Parathyroid adenoma (tissue), 2 donors: Measurements from ENCODE around the gene ATXN10.

ENCODE experiments used
- H2AFZ ChIP-seq: fragments of 300-600 bp; sonication (generic); one replicate; pipeline ENCODE4 v1.7.0; 2017; ENCODE audit warnings: antibody characterized with exemption, mild to moderate bottlenecking
- H3K27ac ChIP-seq: fragments of 300-600 bp; sonication (generic); one replicate; pipeline ENCODE4 v1.7.0; 2017
- H3K27me3 ChIP-seq: fragments of 300-600 bp; sonication (generic); one replicate; pipeline ENCODE4 v1.7.0; 2017; ENCODE audit warnings: low read length; ENCODE audit not compliant: control insufficient read depth, insufficient read depth
- H3K36me3 ChIP-seq: fragments of 300-600 bp; sonication (generic); one replicate; pipeline ENCODE4 v1.7.0; 2017; ENCODE audit warnings: low read length; ENCODE audit not compliant: control insufficient read depth, insufficient read depth
- H3K4me1 ChIP-seq: fragments of 300-600 bp; sonication (generic); one replicate; pipeline ENCODE4 v1.7.0; 2017; ENCODE audit warnings: control low read depth
- H3K4me2 ChIP-seq: fragments of 300-600 bp; sonication (generic); one replicate; pipeline ENCODE4 v1.7.0; 2017; ENCODE audit warnings: low read length
- H3K4me3 ChIP-seq: fragments of 300-600 bp; sonication (generic); one replicate; pipeline ENCODE4 v1.7.0; 2017; ENCODE audit warnings: low read depth, low read length
- H3K79me2 ChIP-seq: fragments of 300-600 bp; sonication (generic); one replicate; pipeline ENCODE4 v1.7.0; 2017; ENCODE audit warnings: control low read depth
- H3K9ac ChIP-seq: fragments of 300-600 bp; sonication (generic); one replicate; pipeline ENCODE4 v1.7.0; 2017; ENCODE audit warnings: mild to moderate bottlenecking
- H3K9me3 ChIP-seq: fragments of 300-600 bp; sonication (generic); one replicate; pipeline ENCODE4 v1.7.0; 2017; ENCODE audit warnings: low read length; ENCODE audit not compliant: control insufficient read depth
- TF ChIP-seq, protein P1 (sequence below): fragments of 300-600 bp; sonication (generic); IDR thresholded peaks from one replicate; pipeline ENCODE4 v1.7.0; 2017; ENCODE audit warnings: antibody characterized with exemption, mild to moderate bottlenecking
- donor health status: primary hyperparathyroidism.

The ATXN10 gene

DNA sequence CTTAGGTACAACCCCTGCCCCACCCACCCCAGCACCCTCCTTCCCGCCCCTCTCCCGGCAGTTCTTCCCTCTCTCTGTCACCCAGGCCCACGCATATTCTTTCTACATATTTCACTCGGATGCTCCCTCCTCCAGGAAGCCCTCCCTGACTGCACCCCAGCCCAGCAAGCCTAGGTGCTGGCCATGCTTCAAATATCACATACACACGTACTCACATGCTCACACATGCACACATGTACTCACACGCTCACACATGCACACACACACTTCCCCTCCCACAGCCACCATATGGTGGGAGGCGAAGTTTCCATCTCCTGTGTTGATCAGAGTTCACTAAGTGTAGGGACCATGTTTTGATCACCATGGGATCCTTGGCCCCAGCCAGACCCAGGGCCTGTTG, 214.9 kb downstream of the ATXN10 start:
- Histone ChIP-seq H3K4me3 (no peak overlapping the region), H2AFZ (no peak overlapping the region), H3K4me1 (no peaks in the 10 kb centered on the region), H3K9ac (no peak overlapping the region), H3K9me3 (no peaks in the 10 kb centered on the region), H3K27me3 (no peaks in the 10 kb centered on the region), H3K4me2 (no peak overlapping the region), H3K36me3 (no peaks in the 10 kb centered on the region), H3K79me2 (no peaks in the 10 kb centered on the region), H3K27ac (no peak overlapping the region)
- TF ChIP-seq, protein P1, sequence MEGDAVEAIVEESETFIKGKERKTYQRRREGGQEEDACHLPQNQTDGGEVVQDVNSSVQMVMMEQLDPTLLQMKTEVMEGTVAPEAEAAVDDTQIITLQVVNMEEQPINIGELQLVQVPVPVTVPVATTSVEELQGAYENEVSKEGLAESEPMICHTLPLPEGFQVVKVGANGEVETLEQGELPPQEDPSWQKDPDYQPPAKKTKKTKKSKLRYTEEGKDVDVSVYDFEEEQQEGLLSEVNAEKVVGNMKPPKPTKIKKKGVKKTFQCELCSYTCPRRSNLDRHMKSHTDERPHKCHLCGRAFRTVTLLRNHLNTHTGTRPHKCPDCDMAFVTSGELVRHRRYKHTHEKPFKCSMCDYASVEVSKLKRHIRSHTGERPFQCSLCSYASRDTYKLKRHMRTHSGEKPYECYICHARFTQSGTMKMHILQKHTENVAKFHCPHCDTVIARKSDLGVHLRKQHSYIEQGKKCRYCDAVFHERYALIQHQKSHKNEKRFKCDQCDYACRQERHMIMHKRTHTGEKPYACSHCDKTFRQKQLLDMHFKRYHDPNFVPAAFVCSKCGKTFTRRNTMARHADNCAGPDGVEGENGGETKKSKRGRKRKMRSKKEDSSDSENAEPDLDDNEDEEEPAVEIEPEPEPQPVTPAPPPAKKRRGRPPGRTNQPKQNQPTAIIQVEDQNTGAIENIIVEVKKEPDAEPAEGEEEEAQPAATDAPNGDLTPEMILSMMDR: no peak

GRCh38 chr22:45887202-45888131, 215.8 kb downstream of the ATXN10 start:
- Histone ChIP-seq H3K9ac (no peak overlapping the region), H2AFZ (no peak overlapping the region), H3K27me3 (no peaks in the 10 kb centered on the region), H3K9me3 (no peaks in the 10 kb centered on the region), H3K4me2 (no peak overlapping the region), H3K4me3 (no peak overlapping the region), H3K27ac (no peak overlapping the region), H3K4me1 (no peaks in the 10 kb centered on the region), H3K79me2 (no peaks in the 10 kb centered on the region), H3K36me3 (no peaks in the 10 kb centered on the region)
- TF ChIP-seq, protein P1: no peak

DNA sequence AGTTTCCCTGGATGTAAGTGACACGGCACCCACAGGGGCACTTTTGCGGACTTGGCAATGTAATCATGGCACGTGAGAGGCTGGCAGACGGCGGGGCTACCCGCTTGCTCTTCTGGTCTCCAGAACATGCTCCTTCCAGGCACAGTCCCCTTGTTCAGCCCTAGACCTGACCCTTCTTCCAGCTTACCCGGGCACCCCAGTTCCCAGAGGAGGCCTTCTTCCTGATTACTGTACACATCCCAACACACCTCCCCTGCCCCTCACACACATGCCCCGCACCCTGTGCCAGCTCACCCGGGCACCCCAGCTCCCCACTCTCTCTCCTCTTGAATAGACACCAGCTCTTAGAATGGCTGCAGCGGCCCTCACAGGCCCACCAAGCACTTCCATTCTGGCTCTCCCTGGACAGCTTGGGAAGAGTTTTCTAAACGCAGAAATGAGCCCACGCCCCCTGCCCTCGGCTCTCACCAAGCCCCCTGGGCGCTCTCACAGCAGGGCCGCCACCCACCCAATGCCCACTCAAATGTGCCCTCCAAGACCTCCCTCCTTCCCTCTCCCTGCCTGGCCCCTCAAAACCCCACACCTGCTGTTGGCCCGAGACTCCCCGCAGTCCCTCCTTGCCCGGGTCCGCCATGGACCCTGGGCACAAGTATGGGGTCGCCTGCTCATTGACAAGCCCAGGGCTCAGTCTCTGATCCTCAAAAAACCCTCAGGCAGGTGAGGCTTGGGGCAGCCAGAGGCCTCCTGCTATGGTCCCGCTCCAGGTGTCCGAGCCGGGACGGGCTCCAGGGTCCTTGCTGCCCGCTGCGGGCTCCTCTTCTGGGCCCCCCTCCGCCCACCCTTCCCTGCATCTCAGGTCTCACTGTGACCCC, 216.8 kb downstream of the ATXN10 start:
- no peak overlapping the region for H2AFZ ChIP-seq
- no peak overlapping the region for H3K4me3 ChIP-seq
- H3K27me3 ChIP-seq: no peaks in the 10 kb centered on the region
- H3K4me2 ChIP-seq: no peak overlapping the region
- TF ChIP-seq, protein P1: no peak
- H3K9me3 ChIP-seq: no peaks in the 10 kb centered on the region
- H3K79me2 ChIP-seq: no peaks in the 10 kb centered on the region
- no peaks in the 10 kb centered on the region for H3K4me1 ChIP-seq
- no peaks in the 10 kb centered on the region for H3K36me3 ChIP-seq
- H3K27ac ChIP-seq: no peak overlapping the region
- no peak overlapping the region for H3K9ac ChIP-seq

DNA sequence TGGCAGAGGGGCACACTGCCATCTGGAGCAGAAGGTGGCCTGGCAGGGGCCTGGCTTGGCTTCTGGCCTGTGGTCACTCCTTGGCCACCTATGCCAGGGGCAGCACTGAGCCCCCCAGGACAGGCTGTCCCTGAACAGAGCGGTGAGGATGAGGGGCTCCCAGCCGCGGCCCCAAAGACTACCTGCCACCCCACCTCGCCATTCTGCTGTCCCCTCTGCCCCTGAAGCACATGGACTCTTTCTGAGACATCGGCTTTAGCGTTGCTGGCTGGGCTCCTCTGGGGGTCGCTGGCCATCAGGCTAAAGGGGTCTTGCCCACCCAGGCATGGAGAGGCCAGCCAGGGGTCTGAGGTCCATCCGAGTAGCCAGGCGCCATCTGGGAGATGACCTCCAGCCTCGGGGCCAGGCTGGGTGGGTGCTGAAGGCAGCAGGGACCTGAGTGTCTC, 217.5 kb downstream of the ATXN10 start:
- H3K9ac ChIP-seq: no peak overlapping the region

More for the DNA sequence above, 217.5 kb downstream of the ATXN10 start:
- H3K4me3 ChIP-seq: no peak overlapping the region
- H3K4me2 ChIP-seq: no peak overlapping the region
- H3K27ac ChIP-seq: no peak overlapping the region
- TF ChIP-seq, protein P1: no peak
- H3K79me2 ChIP-seq: no peaks in the 10 kb centered on the region
- H3K36me3 ChIP-seq: no peaks in the 10 kb centered on the region
- no peaks in the 10 kb centered on the region for H3K27me3 ChIP-seq
- no peak overlapping the region for H2AFZ ChIP-seq
- no peaks in the 10 kb centered on the region for H3K9me3 ChIP-seq
- H3K4me1 ChIP-seq: no peaks in the 10 kb centered on the region
